Mesothelial cell of epicardium (in vitro differentiated cells): ENCODE data around the gene TIAL1. TPM values are rescaled to one million over a fixed set of nuclear protein-coding genes. Genes with fewer than 3 reads are reported as not detected.

Experiments
- DNase-seq, 2 experiments: peaks; one replicate each; pipeline ENCODE4 v3.0.0; 2021; ENCODE audit warnings: low spot score in 2 of 2; ENCODE audit not compliant: unreplicated experiment in 2 of 2
- H3K27ac Mint-ChIP-seq: 2 replicates; pipeline ENCODE4 v1.8.0; 2021; ENCODE audit warnings: mixed read lengths
- H3K27me3 Mint-ChIP-seq: 2 replicates; pipeline ENCODE4 v1.8.0; 2021; ENCODE audit warnings: low read depth, mixed read lengths
- H3K36me3 Mint-ChIP-seq: 2 replicates; pipeline ENCODE4 v1.8.0; 2021; ENCODE audit warnings: mixed read lengths
- H3K4me1 Mint-ChIP-seq: 2 replicates; pipeline ENCODE4 v1.8.0; 2021; ENCODE audit warnings: mixed read lengths
- H3K4me3 Mint-ChIP-seq: 2 replicates; pipeline ENCODE4 v1.8.0; 2021; ENCODE audit warnings: mild to moderate bottlenecking, moderate library complexity, mixed read lengths
- H3K9me3 Mint-ChIP-seq: 2 replicates; pipeline ENCODE4 v1.8.0; 2021; ENCODE audit warnings: mixed read lengths
- CTCF ChIP-seq: fragments of 200-600 bp; sonication (generic); IDR thresholded peaks from one replicate; pipeline ENCODE4 v1.5.0; 2021; ENCODE audit warnings: antibody characterized with exemption; ENCODE audit not compliant: unreplicated experiment
- total RNA-seq: library from RNA; stranded (reverse); gene quantifications from 3 replicates; pipeline ENCODE4 v1.2.1, GENCODE V29; 2021

TIAL1 gene
- total RNA-seq, 1 donor from 2014 or later: 192 TPM

GRCh38 chr10:119523895-119524719, 72.7 kb downstream of the TIAL1 start:
- no peak for DNase-seq
- Mint-ChIP-seq H3K9me3 (no peaks in the 10 kb centered on the region), H3K27ac (no peak overlapping the region), H3K27me3 (no peaks in the 10 kb centered on the region), H3K36me3 (peaks cover 3% of the 10 kb centered on the region), H3K4me3 (no peak overlapping the region), H3K4me1 (peaks cover 25% of the 10 kb centered on the region)
- no peak for TF ChIP-seq CTCF

Other genes starting within 250 kb of the TIAL1 start
- gene RGS10, start 54.2 kb downstream of the TIAL1 start, total RNA-seq: 15.4 to 17.4 TPM (median 16.7 TPM) in 3 replicates
- 22.2 to 23.3 TPM (median 23.0 TPM) in 3 replicates for gene BAG3, start 54.4 kb upstream of the TIAL1 start, total RNA-seq
- 55.8 to 56.5 TPM (median 56.0 TPM) in 3 replicates for gene INPP5F, start 129.1 kb upstream of the TIAL1 start, total RNA-seq